Stimulated activated CD4-positive, alpha-beta T cell treated with anti-CD3 and anti-CD28 coated beads, Interleukin-4, amount 100 ng/mL, for 48 hours (primary cell): ENCODE measurements around the gene PLXND1.

ENCODE experiments used
- DNase-seq, 2 donors: peaks; one replicate each; pipeline ENCODE4 v3.0.0-alpha.2; 2020; ENCODE audit warnings: low read depth in 2 of 2

The PLXND1 gene

DNA sequence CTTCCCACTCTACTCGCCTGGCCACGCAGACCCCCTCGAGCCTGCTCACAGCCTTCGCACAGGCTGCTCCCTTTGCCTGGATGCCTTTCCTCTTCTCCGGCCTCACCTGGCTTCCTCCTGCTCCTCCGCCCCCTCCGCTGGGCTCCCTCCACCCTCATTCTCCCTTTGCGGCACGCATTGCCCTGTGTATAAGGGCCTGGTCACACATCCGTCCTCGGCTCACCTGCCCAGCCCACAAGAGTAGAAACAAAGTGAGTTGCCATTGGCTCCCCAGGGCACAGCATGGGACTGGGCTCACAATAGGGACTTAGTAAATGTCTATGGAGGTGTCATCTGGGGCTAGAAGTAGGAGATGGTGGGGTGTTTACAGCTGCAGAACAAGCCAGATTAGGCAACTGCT is 4.2 kb downstream of the PLXND1 start:
- no peak for DNase-seq

DNA sequence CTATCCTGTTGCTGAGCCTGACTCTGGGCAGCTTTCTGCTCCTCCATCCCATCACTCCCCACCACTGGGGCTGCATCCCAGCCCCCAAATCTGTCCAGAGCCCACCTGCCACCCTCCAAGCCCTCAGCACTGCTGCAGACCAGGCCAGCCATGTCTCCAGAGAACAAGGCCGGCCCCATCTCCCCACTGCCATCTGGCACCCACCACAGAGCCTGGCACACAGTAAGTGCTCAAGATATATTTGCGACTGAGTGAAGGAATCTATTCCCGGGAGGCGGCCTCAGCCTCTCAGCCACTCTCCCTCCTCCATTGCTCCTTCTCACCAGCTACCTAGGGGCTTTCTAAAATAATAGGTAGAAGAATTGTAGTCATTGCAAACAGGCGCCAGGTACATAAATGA is 4.8 kb downstream of the PLXND1 start:
- no peak for DNase-seq

DNA sequence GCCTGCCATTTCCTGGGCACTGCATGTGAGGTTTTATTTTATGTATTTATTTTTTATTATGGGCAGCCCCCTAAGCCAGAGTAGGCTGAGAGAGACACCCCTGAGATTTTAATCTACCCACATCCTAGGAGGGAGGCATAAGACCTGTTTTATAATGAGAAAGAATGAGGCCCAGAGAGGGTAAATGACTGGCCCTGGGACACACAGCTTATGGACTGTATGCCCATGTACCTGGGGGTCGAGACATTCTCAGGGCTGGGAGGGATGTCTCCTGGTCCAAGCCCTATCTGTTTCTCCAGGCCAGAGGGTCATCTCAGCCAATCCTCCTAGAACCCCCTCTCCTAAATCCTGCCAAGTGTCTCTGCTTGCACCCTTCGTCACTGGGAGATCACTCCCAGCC is 6.1 kb downstream of the PLXND1 start:
- DNase-seq: no peak

DNA sequence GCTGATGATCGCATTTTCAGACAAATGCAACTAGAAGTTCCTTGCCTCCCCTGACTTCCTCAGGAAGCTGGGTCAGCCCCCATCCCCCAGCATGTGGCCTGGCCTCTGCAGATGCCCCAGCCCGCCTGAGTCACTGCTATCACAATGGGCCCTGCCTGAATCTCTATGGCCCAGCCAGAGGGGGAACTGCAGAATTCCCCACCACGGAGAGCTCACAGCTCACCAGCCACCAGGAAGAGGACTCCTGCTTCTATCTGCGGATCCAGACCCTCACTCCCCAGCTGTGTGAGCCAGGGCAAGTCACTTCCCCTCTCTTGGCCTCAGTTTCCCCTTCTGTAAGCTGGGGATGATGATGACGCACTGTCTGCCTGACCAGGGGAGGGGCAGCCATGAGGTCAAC is 6.9 kb downstream of the PLXND1 start:
- no peak for DNase-seq

DNA sequence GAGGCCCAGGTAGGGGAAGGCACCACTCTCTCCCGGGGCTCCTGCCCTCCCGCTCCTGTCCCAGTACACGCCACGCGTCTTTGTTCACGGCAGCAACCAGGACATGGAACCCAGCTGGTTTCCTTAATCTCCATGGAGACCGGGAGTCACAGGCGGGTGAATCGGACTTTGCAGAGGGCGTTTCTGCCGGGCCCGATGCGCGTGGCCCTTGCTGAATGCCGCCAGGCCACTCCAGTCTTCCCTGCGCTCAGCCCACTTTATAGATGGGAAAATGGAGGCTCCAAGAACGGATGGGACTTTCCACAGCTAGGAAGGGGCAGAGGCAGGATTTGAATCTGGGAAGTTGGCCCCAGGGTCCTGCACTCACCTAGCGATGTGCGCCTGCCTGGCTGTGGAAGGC is 7.4 kb downstream of the PLXND1 start:
- no peak for DNase-seq

DNA sequence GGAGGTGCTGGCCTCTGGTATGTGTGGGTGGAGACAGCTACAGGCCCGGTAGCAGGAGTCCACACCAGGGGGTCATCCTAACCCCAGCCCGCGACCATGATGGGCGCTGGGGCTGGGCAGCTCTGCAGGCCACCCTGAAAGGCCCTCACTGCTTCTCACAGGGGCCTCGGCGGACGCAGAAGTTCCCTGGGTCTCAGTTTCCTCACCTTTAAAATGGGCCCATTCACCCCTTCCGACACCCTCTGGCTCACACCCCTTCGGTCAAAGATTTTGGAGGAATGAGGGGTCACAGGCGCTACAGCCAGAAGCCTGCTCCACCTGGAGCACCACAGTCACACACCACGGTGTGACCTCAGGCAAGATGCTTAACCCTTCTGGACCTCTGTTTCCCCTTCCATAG is 8.0 kb downstream of the PLXND1 start:
- DNase-seq: no peak

DNA sequence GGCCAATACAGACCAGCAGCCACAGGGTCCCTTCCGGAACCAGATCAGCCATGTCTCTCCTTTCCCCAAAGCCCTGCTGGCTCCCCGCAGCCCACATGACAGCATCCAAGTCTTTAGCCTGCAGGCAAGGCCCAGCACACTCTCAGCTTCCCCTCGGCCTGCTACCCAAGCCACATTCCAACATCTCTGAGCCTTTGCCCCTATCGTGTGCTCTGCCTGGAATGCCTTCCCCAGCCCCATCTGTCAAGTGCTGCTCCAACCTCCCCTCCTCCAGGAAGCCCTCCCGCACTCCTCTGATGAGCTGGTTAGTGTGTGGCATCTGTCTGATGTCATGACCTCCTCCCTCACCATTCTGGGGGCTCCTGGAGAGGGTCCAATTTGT is 8.5 kb downstream of the PLXND1 start:
- no peak for DNase-seq

DNA sequence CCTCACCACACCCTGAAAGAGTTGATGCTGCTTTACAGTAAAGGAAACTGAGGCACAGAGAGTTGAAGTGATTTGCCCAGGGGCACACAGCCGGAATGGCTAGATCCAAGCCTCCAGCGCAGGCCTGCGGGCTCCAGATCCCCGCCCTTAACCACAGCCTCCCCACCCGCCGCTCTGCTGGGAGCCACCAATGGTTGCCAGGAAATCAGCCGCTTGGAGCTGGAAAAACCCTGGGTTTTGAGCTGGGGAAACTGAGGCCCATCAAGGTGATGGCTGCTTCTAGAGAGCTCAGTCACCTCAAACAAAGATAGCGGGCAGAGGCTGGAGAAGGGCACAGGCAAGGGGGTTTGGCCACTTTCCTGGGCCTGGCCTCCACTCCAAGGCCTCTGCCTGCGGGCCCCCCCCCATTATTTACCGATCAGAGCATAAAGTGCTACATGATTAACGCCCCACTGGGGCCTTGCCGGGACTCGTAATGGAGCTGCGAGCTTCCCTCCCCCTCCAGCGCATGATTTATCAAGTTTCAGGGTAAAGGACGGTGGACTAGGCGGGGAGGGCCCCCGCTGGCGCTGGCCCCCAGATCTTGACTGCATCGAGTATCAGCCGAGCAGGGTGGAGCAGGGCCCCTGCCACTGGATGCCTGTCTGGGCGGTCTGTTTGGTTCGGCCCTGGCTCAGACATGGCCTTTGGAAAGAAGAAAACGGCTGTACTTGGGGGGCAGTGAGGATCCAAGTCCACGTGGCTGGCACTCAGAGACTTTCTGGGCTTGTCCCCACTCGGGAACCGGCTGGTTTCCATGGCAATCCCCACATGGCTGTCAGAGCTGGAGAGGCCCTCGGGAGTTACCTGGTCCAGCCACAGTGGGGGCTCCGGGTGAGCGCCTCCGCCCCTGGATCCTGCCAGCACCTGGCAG is 9.1 kb downstream of the PLXND1 start:
- no peak for DNase-seq

DNA sequence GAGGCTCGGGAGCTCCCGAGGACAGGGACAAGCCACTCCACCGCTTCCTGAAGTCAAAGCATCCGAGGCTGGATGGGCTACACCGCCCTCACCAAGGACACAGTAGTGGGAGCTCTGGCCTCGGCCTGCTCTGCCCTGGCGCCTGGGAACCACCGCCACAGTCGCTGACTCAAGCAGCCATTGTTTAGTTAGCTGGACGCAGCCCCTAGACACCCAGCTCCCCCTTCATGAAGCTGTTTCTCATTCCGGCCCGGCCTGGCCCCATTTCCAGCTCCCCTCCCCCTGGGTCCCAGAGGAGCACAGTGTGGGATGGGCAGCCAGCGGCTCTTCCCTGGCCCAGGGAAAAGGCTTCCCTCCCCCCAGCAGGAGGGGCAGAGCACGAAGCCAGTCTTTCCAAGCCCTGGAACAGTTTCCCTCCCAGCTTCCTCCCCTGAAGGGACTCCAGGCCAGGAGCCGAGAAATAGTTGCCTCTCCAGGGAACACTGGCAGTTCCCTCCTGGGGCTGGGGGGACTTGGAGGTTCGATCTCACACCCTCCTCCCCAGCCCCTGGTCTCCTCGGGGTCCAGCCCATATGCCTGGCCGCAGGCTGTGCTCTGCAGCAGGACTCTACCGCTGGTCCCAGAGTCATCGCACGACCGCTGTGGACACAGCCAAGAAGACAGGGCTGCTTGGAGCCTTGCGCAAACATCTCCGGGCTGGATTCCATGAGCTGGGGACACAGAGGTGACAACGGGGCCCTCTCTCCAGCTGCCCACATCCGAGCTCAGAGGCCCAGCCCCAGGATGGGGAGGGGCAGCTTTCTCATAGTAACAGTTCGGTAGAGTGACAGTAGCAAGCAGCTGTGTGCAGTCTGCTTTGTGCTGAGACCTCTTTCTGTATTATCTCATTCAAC is 10.0 kb downstream of the PLXND1 start:
- DNase-seq: no peak

DNA sequence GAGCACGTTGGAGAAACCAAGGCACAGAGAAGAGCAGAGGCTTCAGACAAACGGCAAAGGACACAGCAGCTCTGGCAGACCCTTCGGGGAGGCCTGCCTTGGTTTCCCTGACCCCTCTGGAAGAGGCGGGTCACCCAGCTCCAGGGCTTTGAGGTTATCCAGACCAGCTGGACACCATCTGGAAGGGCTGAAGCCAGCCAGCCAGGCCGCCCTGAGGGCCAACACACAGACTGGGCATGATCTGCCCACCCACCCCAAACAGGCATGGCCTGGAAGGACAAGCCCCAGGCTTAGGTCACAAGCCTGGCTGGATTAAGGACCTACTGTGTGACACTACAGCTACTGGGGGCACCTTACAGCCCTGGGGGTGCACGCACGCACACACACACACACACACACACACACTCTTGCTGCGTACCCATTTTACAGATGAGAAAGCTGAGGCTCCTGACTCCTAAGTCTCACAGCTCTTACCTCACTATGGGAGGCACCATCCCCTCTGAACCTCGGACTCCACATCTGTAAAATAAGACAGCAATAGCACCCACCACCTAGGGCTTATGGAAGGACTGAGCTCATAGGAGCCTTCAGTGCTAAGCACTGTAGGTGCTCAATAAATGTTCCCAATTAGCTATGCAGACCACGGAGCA is 10.8 kb downstream of the PLXND1 start:
- DNase-seq: no peak

DNA sequence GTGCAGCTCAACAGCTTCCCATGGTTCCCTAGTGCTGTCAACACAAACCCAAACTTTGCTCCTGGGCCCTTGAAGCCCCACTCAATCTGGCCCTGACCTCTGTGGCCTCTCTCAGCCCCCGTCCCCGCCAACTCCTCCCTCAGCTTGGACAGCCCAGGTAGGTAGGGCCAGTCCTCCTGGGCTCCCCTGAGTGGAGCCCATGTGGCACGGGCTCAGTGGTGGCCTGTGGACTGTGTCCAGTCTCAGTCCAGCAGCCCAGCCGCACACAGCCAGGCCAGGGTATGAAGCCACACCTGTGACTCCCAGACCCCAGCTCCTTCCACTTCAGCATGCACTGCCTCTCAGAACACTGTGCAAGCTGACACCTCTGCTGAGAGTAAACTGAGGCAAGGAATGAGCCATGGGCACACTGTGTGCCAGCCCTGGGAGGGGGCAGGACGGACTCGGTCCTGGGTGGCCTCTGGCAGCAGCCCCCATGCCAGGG is 11.5 kb downstream of the PLXND1 start:
- no peak for DNase-seq

DNA sequence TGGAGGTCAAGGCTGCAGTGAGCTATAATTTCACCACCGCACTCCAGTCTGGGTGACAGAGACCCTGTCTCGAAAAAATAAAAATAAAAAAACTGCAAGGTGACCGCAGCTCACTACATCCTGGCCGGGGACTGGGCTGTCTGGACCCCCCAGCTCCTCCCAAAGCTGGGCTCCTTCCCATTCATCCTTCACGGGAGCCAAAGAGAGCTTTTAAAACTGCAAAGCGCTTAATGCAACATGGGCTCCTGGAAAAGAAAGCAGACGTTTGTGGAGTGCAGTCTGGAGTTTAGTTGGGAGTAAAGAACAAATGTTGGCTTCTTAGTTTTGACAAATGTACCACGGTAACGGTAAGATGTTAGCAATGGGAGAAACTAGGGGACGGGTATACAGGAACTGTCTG is 12.1 kb downstream of the PLXND1 start:
- no peak for DNase-seq

DNA sequence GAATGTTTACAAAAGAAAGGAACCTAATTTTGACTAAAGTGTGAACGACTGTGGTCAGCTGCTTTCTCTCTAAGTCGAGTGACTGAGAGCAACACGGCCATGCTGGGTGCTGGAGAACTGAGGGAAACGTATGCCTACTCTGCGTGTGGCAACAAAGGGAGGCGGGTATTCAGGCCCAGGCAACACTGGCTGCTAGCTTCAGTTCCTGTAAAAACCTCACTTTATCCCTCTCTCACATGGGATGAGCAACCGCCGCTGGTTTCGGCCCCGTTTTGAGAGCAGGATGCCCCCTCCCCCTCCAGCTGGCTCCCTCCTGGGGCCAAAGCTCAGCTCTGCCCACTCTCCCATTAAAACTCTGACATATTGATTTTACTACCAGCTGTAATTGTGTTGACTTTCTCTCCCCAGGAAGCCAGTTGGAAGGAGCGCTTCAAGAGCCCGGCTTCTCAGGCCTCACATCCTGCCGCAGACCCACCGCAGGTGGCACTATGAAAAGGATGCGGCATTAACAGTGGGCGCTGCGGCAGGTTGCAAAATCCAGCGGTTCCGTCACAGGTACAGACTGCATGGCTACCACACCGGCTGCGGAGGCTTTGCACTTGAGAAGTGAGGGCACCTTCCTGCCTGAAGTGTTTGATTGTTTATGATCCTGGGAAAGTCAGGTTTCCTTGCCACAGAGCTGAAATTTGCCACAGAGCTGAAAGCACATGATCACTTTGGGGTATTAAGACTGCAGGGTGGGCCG is 12.7 kb downstream of the PLXND1 start:
- peak; percentile 47 to 56 for DNase-seq

DNA sequence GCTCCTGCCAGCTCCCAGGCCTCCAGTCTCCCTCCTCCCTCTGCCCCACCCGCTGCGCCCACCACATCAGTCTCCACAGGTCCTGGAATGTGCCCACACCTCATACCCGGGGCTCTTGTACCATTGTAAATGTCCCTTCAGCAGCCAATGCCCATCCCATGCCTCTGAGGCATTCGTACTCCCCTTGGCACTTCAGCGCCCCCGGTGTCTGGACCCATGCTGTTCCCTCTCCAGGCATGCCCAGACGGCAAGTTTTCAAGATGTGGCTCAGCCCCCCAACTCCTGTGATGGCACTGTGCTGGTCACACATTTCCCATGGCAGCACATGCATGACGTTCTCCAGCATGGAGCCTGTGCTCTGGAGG is 13.3 kb downstream of the PLXND1 start:
- no peak for DNase-seq

DNA sequence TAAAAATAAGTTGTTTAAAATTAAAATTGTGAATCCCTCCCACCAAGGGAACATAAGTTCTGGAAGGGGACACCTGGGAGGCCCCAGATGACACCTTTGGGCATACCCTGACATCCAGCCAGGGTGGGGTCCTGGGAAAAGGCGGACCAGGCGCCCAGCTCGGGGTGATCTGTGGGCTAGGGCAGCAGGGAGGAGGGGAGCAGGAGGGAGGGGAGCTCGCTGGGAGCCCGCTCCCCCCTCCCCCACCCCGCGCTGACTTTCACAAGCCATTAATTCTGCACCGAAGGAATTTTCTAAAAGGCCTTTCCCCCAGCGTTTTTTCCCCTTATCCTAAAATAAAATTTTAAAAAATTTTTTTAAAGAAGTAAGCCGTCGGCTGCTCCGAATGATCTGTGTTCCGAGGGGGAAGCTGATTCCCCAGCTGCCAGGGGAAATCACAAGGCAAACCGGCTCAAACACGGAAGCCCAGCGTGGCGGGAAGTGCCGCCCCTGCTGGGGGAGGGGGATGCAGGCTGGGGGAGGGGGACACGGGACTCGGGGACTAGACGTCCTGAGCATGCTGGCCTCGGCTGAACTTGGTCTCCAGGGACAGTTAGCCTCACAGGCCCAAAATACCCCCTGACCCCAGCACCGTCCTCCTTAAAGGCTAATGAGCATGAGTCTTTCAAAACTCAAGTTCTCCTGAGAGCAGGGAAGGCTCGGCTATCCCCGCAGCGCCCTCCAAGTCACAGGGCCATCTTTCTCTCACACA is 13.9 kb downstream of the PLXND1 start:
- DNase-seq: no peak

DNA sequence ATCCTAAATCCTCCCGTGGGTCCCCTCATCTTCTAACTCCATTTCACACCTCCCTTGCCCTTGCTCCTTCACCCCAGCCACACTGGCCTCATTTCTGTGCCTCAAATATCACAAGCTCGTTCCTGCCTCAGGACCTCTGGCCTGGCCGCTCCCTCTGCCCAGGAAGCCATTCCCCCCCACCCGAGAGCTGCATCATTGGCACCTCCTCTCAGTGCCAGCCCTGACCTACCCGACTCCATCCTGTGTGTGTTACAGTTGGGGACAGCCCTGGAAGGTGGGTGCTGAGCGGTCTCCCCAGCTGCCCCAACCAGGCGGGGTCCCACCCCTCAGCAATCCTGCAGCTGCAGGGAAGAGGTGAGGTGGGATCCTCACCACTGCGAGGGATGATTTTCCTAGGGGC is 14.5 kb downstream of the PLXND1 start:
- no peak for DNase-seq

DNA sequence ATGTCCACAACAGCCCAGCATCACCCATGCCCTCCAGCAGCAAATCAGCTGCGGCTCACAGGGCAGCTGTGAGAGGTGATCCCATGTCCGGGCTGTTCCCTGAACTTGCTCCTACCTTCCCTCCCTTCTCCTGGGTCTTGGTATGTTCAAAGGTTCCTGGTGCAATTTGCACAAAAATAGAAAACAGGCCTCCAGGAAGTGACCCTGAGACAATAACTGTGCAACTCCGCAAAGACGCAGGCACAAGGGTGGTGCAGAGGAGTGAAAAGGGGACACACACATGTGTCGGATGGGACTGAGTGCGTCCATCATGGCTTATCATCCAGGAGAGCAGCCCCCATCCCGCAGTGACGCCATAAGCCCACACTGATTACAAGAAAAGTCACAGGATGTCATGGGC is 16.3 kb downstream of the PLXND1 start:
- DNase-seq: no peak

DNA sequence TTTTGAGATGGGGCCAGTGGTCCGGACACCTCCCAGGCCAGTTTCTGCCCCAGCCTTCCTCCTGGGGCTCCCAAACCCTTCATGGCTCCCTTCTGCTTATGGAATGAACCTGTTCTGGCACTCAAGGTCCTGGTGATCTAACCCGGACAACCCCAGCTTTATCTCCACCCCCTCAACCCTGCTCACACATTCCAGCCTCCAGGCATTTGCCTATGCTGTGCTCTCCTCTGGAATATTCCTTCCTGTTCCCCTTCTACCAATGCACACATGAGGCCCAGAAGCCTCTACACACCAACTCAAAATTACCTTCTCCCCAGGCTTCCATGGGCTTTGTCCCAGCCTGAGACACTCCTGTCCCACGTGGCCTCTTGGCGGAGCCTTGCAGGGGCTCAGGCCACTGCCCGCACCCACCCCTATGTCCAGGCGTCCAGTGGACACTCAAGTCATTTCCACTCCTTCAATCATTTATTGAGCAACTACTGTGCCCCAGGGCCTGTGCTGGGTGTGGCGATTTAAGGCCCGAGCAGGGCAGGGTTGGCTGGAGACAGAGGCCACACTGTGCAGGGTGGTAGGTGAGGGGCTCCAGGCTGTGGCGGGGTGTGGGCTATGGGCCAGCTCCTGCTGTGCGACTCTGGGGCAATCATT is 18.8 kb downstream of the PLXND1 start:
- no peak for DNase-seq

DNA sequence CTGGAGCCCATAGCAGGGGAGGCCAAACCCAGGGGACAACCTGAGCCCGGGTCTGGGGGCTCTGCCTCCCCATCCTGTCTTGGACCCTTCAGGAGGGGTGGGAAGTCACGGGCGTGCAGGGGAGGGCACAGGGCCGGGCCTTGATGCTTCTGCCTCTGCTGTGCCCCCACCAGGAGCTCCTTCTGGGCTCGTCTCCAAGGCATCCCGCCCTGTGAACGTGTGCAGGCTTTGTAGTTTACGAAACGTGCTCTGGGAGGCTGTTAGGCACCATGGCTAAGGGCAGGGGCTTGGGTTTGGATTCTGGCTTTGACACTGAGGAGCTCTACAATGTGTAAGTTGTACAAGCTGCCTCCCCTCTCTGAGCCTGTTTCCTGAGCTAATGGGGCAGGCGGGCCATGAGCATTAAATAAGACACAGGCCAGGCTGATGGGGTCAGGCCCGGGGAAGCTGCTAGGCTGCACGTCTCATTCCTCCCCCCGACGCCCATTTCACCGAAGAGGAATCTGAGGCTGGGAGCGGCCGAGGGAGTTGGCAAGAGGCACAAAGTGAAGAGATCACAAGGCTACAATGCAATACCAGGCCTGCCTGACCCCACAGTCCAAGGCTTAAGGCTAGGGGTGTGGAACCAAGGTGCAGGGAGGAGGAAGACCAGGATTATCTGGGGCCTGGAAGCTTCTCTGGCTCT is 19.6 kb downstream of the PLXND1 start:
- DNase-seq: no peak
